ENCODE data around the gene FBXO36.

FBXO36 gene

GRCh38 chr2:230018153-230018552 is 95.8 kb downstream of the FBXO36 start:
- peak; percentile 91 for FAIRE-seq
- no peak for TF ChIP-seq POLR2A (IDR thresholded peaks at IDR 0.05; ENCODE audit: low read depth, low read length)
- DNase-seq (ENCODE audit: insufficient read length, low spot score), result no peak

- no peak for TF ChIP-seq POLR2A (IDR thresholded peaks at IDR 0.05; ENCODE audit: low read depth, low read length)
These were observed 97.4 kb downstream of the FBXO36 start for GRCh38 chr2:230019742-230020141.

DNA sequence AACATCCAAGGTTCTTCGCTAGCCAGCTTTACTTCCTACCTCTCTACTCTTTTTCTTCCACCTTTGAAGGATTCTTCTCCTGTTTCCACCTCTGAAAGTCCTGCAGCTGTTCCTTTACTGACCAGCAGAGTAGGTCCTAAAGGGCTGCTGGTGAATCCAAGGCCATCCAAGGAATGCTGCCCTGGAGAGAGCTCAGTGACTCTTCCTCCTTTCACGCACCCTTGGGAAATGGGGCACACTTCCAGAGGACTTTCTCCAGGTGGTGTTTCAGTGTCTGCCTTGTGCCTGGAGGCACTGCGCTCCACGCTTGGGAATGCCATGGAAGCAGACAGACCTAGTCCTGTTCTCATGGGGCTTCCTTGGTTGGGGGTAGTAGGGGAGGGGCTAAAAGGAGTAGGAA is 101.0 kb downstream of the FBXO36 start:
- DNase-seq (ENCODE audit: insufficient read length, low spot score), result no peak
- FAIRE-seq, result no peak
- no peak for TF ChIP-seq POLR2A (IDR thresholded peaks at IDR 0.05; ENCODE audit: low read depth, low read length)

More at GRCh38 chr2:230019742-230020141, 97.4 kb downstream of the FBXO36 start:
- DNase-seq (ENCODE audit: insufficient read length, low spot score) (no peak), FAIRE-seq (no peak)

DNA sequence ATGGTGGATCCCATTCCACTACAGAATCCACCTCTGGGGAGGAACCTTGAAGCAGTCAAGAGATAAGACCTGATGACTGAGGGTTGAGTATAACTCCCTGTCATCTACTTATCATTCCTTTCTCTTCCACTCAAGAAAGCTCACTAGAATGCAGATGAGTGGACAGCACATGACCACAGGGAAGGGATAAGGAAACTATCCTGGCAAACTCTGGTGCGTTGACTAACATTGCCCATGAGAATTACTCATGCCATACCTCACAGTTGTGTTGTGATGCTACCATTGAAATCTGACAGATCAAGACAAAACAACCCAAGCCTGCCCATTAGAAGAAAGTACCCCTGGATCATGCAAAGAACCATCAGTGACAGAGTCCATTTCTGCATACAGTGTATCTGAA is 119.9 kb downstream of the FBXO36 start:
- no peak for FAIRE-seq
- TF ChIP-seq POLR2A (IDR thresholded peaks at IDR 0.05; ENCODE audit: low read depth, low read length), result no peak
- DNase-seq (ENCODE audit: insufficient read length, low spot score), result no peak

DNA sequence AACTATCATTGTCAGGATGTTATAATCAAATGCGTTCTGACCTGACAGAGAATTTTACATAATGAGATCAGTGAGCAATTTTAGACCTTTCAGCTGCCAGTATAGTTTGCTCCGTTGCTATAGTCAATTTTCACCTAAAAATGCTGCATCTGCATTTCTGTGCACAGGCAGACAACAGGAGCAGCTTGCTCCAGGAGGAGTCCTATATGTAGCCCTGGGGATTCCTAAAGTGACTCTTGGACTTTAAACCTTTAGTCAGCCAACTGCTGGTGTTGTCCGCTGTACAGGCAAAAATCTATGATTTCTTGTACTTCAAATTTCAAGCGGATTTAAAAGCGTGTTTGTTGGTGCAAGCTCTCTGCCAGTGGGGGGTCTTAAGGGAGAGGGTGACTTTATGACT is 120.7 kb downstream of the FBXO36 start:
- DNase-seq (ENCODE audit: insufficient read length, low spot score) (no peak), FAIRE-seq (no peak)

GRCh38 chr2:230043461-230043860 is 121.2 kb downstream of the FBXO36 start:
- DNase-seq (ENCODE audit: insufficient read length, low spot score), result no peak
- FAIRE-seq, result no peak
- no peak for TF ChIP-seq POLR2A (IDR thresholded peaks at IDR 0.05; ENCODE audit: low read depth, low read length)

More for the DNA sequence above, 120.7 kb downstream of the FBXO36 start:
- no peak for TF ChIP-seq POLR2A (IDR thresholded peaks at IDR 0.05; ENCODE audit: low read depth, low read length)

DNA sequence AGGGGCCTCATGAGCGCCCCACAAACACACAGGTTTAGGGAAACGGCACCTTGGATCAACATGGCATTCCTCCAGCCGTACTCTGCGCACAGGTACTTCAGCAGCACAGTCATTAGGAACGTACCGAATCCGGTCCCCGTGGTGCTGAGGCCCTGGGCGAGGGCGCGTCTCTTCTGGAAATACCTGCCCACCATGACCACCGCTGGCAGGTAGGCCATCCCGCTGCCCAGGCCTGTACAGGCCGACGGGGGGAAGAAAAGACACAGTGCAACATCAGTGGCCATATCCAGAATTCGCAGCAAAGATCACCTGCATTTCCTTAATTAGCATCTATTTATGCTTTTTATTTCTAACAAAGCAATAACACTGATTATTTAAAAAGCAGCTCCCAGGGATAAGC is 124.2 kb downstream of the FBXO36 start:
- no peak for TF ChIP-seq POLR2A (IDR thresholded peaks at IDR 0.05; ENCODE audit: low read depth, low read length)
- DNase-seq (ENCODE audit: insufficient read length, low spot score) (no peak), FAIRE-seq (no peak)

DNA sequence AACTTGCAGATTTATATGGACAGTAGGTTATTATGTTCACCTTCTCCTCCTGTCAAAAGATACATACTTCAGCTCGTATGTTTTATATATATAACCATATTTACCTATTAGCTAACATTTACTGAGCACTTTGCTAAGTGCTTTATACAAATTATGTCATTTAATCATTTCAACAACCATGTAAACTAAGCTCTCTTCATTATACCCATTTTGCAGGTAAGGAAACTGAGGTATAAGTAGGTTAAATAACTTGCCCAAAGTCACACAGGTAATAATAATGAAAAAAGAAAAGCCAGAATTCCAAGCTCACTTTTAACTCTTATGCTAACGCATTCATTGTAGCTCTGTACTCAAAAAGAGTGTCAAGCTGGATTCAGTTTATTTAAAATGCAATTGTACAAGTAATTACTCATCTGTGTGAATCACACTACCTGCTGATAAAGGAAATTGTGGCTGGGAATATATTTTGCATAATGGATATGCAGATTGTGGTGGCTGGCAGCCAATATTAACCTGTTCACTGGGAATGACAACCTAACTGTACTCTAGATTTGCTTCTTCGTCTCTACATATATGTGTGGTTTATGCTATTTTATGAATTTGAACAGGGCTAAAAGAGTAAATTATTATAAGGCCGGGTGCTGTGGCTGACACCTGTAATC is 125.8 kb downstream of the FBXO36 start:
- FAIRE-seq (no peak), DNase-seq (ENCODE audit: insufficient read length, low spot score) (no peak)
- TF ChIP-seq POLR2A (IDR thresholded peaks at IDR 0.05; ENCODE audit: low read depth, low read length), result no peak

- FAIRE-seq, result no peak
- no peak for TF ChIP-seq POLR2A (IDR thresholded peaks at IDR 0.05; ENCODE audit: low read depth, low read length)
- DNase-seq (ENCODE audit: insufficient read length, low spot score), result no peak
These were observed 127.8 kb downstream of the FBXO36 start for GRCh38 chr2:230050136-230050535.

- FAIRE-seq (no peak), DNase-seq (ENCODE audit: insufficient read length, low spot score) (no peak)
- no peak for TF ChIP-seq POLR2A (IDR thresholded peaks at IDR 0.05; ENCODE audit: low read depth, low read length)
These were observed 130.0 kb downstream of the FBXO36 start for GRCh38 chr2:230052299-230052698.

- FAIRE-seq (peak; percentile 72), DNase-seq (ENCODE audit: insufficient read length, low spot score) (peak; percentile 30)
- TF ChIP-seq POLR2A (IDR thresholded peaks at IDR 0.05; ENCODE audit: low read depth, low read length), result no peak
These were observed 131.6 kb downstream of the FBXO36 start for GRCh38 chr2:230053753-230054478.

- TF ChIP-seq POLR2A (IDR thresholded peaks at IDR 0.05; ENCODE audit: low read depth, low read length), result no peak
- DNase-seq (ENCODE audit: insufficient read length, low spot score) (no peak), FAIRE-seq (no peak)
These were observed 138.5 kb downstream of the FBXO36 start for GRCh38 chr2:230060672-230061293.
